C4-2B (cell line): ENCODE data around the gene PTPRA.

Experiments used
- ZFX ChIP-seq: fragments of 450-650 bp; IDR thresholded peaks from 2 replicates; pipeline ENCODE4 v1.6.1; 2017
- TF ChIP-seq, protein P1 (sequence below): fragments of 450-650 bp; conservative IDR thresholded peaks from 2 replicates; pipeline ENCODE4 v1.5.1; 2017; ENCODE audit warnings: mild to moderate bottlenecking

GRCh38 chr20:2952766-2953165 is 79.5 kb downstream of the PTPRA start:
- TF ChIP-seq, protein P1, sequence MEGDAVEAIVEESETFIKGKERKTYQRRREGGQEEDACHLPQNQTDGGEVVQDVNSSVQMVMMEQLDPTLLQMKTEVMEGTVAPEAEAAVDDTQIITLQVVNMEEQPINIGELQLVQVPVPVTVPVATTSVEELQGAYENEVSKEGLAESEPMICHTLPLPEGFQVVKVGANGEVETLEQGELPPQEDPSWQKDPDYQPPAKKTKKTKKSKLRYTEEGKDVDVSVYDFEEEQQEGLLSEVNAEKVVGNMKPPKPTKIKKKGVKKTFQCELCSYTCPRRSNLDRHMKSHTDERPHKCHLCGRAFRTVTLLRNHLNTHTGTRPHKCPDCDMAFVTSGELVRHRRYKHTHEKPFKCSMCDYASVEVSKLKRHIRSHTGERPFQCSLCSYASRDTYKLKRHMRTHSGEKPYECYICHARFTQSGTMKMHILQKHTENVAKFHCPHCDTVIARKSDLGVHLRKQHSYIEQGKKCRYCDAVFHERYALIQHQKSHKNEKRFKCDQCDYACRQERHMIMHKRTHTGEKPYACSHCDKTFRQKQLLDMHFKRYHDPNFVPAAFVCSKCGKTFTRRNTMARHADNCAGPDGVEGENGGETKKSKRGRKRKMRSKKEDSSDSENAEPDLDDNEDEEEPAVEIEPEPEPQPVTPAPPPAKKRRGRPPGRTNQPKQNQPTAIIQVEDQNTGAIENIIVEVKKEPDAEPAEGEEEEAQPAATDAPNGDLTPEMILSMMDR = no peak
- no peak for TF ChIP-seq ZFX
